SJCRH30 (cell line): ENCODE measurements around the gene ARID5B. TPM values are rescaled to one million over a fixed set of nuclear protein-coding genes. Genes with fewer than 3 reads are reported as not detected.
A peak's percentile ranks its signal among the peaks of the same experiment; 100 is the strongest.

Experiments used
- DNase-seq, 2 experiments: peaks; one replicate each; pipeline ENCODE4 v3.0.0-alpha.2; 2015 to 2020
- H3K27ac ChIP-seq: fragments of 250-450 bp; sonication (Bioruptor Pico); 2 replicates; pipeline ENCODE4 v1.5.1; 2020; ENCODE audit warnings: mild to moderate bottlenecking, moderate library complexity
- H3K27me3 ChIP-seq: fragments of 250-450 bp; sonication (Bioruptor Pico); 2 replicates; pipeline ENCODE4 v1.5.1; 2020; ENCODE audit warnings: mild to moderate bottlenecking, moderate library complexity
- H3K36me3 ChIP-seq: fragments of 250-450 bp; sonication (Bioruptor Pico); 2 replicates; pipeline ENCODE4 v1.5.1; 2020; ENCODE audit warnings: mild to moderate bottlenecking, moderate library complexity
- H3K4me1 ChIP-seq: fragments of 250-450 bp; sonication (Bioruptor Pico); 2 replicates; pipeline ENCODE4 v1.5.1; 2020; ENCODE audit warnings: mild to moderate bottlenecking, moderate library complexity
- H3K4me3 ChIP-seq: fragments of 250-450 bp; sonication (Bioruptor Pico); 2 replicates; pipeline ENCODE4 v1.5.1; 2020; ENCODE audit warnings: mild to moderate bottlenecking, moderate library complexity
- H3K9me3 ChIP-seq: fragments of 250-450 bp; sonication (Bioruptor Pico); replicated peaks from 2 replicates; pipeline ENCODE4 v1.5.1; 2020; ENCODE audit warnings: mild to moderate bottlenecking, moderate library complexity
- total RNA-seq: library from RNA; depleted of rRNA; stranded (reverse); fragments of >200 nt; shearing (Covaris generic); gene quantifications from 2 replicates; pipeline ENCODE4 v1.2.3, GENCODE V29; 2014

Gene ARID5B
- total RNA-seq, 1 experiment from 2014 or later, result 10.3 TPM

DNA sequence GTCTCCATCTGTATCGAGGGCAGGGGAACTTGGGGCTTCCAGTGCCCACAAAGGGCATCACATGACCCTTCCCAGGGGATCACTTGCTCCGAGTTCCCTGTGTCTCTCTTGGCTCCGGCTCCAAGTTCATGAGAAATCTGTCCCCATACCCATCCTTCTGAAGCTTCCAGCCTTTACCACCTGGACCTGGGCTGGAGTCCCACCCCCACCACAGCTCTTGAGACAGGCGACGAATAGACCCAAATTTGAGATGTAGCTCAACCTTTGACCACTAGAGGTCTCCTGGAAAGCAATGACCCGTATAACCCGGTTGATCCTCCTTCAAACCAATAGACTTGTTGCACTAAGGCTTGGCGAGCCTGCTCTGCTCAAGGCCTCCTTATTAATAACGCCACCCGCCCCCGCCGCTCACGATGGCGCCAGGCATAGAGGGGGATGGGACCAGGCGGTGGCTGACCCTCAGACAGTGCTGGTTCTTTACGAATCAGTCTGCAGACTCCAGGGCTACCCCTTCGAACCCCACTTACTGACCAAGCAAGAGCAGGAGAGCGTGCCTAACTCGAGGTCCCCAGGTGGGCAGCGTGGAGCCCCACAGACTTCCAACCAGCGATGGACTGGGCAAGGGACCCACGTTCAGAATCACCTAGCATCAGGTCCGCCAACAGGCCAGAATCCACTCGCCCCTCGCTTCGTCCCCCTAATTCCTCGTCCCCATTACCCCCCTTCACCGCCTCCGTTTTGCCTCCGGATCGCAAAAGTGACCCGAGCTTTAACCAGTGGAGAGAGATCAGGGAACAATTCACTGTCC, 4.4 kb upstream of the ARID5B start:
- DNase-seq, result peak; percentile 26 to 58
- peaks cover 8% of the 10 kb centered on the region; the same call in 1 of the 2 replicates for H3K4me1 ChIP-seq
- H3K27ac ChIP-seq, result no peak overlapping the region
- H3K36me3 ChIP-seq, result no peaks in the 10 kb centered on the region
- H3K9me3 ChIP-seq, result no peaks in the 10 kb centered on the region
- H3K4me3 ChIP-seq, result no peak overlapping the region
- H3K27me3 ChIP-seq, result no peaks in the 10 kb centered on the region

- H3K9me3 ChIP-seq, result no peaks in the 10 kb centered on the region
- H3K27me3 ChIP-seq, result no peaks in the 10 kb centered on the region
- no peak for DNase-seq
- H3K4me1 ChIP-seq, result peaks cover 8% of the 10 kb centered on the region; the same call in 1 of the 2 replicates
- H3K4me3 ChIP-seq, result no peak overlapping the region
- H3K36me3 ChIP-seq, result no peaks in the 10 kb centered on the region
- H3K27ac ChIP-seq, result no peak overlapping the region
Measured at GRCh38 chr10:61897671-61898434, 3.6 kb upstream of the ARID5B start.

DNA sequence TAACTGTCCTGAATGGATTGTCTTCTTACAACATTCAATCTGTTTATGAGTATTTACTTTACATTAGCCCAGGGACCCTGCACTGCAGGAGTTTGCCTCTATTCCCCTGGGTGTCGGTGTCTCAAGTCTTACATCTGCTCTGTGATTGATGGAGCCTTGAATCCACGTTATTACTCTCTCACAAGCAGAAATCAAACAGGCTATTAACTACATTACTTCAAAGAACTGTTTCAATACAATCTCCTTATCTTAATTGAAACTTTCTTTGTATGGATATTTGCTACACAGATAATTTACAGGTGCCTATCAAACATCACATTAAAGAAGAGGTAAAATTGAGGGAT, 3.1 kb upstream of the ARID5B start:
- Histone ChIP-seq H3K4me1 (peaks cover 8% of the 10 kb centered on the region; the same call in 1 of the 2 replicates), H3K9me3 (no peaks in the 10 kb centered on the region), H3K27me3 (no peaks in the 10 kb centered on the region), H3K27ac (no peak overlapping the region), H3K4me3 (no peak overlapping the region; the same call in 1 of the 2 replicates), H3K36me3 (no peaks in the 10 kb centered on the region)
- no peak for DNase-seq

DNA sequence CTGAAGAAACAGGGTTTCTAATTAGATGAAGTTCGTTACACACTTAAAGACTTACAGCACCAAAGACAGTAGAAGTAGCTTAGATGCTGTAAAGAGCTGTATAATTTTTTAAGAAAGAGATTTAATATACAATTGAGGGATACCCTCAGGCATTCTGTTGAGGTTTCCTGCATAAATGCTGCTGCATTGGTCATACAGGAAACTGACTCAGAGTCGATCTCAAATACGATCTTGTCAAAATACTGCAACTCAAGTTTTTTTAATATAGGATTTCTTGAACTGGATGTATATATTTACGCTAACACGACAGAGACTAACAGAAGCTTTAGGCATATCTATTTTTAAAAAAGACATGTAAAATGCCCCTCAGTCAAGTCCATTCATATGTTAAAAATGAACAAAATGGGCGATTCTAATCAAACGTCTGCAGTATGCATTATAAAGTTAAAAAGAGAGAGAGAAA, 2.4 kb upstream of the ARID5B start:
- Histone ChIP-seq H3K27me3 (no peaks in the 10 kb centered on the region), H3K27ac (peak overlapping the region; percentile 98), H3K9me3 (no peaks in the 10 kb centered on the region), H3K4me3 (peak overlapping the region; percentile 73), H3K4me1 (peaks cover 8% of the 10 kb centered on the region; the same call in 1 of the 2 replicates), H3K36me3 (no peaks in the 10 kb centered on the region)
- DNase-seq, result peak in 1 of 2 experiments; percentile 34

DNA sequence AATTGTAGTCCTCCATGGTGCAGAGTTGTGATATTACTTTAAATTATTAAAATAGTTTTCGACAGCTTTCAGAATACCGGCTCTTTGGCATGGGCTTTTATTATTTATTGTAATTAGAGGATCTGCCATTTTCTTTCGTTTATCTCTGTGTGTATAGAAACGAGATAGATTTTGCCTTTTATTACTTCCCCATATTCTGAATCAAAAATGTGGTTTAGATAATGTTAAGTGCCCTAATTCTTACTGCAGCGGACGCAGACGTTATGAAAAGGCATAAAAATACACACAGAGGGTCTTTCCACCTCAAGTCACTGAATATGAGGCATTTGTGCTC, 1.9 kb upstream of the ARID5B start:
- H3K27me3 ChIP-seq, result no peaks in the 10 kb centered on the region
- peak overlapping the region; percentile 73 for H3K4me3 ChIP-seq
- H3K9me3 ChIP-seq, result no peaks in the 10 kb centered on the region
- H3K27ac ChIP-seq, result peak overlapping the region; percentile 98
- DNase-seq, result no peak
- no peaks in the 10 kb centered on the region for H3K36me3 ChIP-seq
- H3K4me1 ChIP-seq, result peaks cover 8% of the 10 kb centered on the region; the same call in 1 of the 2 replicates

DNA sequence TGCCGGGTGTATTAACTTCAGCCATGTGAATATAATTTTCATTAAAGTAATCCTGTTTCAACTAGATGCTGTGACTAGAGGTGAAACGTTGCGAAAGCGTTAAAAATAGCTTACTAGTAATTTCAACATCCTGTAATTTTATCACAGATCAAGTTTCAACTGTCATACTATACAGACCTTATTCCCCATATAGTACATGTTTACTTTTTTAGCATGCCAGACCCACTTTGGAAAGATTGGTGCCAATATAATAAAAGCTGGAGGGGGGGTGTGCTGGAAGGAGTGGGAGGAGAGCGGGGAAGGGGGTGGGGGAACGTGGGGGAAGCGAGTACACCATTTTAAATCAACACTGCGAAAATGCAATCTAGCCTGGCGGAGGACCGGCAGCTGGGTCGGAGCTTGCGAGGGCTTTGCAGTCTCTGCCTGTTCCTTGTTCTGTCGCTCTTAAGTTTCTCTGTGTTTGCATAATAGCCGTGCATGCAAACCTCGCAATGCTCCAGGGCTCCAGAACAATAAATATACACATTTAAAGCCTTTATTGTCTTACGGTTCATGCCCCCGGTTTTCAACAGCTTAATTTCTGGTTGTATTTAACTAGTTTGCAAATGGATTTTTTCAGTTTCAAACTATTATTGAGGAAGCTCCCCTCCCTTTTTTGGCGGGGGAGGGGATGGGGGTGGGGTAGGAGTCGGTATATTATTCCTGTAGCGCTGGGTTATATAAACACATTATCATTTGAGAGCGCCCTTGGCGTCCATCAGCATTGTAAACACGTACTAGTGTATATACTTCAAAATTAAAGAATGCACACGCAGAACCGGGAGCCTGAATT, 1.3 kb upstream of the ARID5B start:
- peak overlapping the region; percentile 98 for H3K27ac ChIP-seq
- DNase-seq, result peak; percentile 80

GRCh38 chr10:61901829-61902444, 438 bp downstream of the ARID5B start:
- H3K4me3 ChIP-seq, result peak overlapping the region; percentile 73
- H3K4me1 ChIP-seq, result peaks cover 8% of the 10 kb centered on the region; the same call in 1 of the 2 replicates
- H3K36me3 ChIP-seq, result no peaks in the 10 kb centered on the region
- no peaks in the 10 kb centered on the region for H3K27me3 ChIP-seq
- peak overlapping the region; percentile 40 for H3K27ac ChIP-seq
- H3K9me3 ChIP-seq, result no peaks in the 10 kb centered on the region
- DNase-seq, result peak; percentile 37 to 58

More for the DNA sequence above, 1.3 kb upstream of the ARID5B start:
- H3K4me3 ChIP-seq, result peak overlapping the region; percentile 73
- H3K36me3 ChIP-seq, result no peaks in the 10 kb centered on the region
- H3K9me3 ChIP-seq, result no peaks in the 10 kb centered on the region
- H3K27me3 ChIP-seq, result no peaks in the 10 kb centered on the region
- peaks cover 8% of the 10 kb centered on the region; the same call in 1 of the 2 replicates for H3K4me1 ChIP-seq

DNA sequence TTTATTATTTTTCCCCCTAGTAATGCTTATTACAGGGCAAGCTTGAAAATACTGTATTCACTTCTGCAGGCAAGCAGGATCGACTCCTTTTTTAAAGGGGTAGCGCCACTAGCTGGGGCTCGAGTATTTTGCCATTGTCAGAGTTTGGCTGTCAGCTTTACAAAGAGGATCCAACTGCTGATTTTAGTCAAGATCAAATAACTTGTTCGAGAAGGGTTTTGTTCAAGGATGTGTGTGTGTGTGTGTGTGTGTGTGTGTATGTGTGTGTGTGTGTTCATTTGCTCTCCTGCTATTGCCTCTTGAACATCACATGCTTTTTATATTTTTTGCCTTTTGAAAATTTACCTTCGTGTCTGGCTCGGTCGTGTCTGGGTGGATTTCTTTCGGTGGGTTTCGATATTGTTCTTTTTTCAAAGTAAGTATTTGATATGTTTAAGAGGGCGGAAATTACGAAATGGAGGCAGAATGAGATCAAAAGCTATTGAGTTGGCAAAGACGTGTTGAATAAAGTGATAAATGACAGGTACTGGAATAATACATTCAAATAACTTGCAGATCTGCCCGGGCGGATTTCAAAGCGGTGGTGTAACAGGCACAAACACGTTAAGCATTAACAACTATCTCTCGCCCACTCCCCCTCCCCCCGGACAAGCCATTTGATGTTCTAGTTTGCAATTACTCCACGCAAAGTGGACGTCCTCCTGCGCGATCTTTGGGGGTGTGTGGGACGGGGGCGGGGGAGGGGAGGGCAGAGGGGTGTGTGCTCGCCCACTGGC, 1.1 kb downstream of the ARID5B start:
- no peaks in the 10 kb centered on the region for H3K27me3 ChIP-seq
- peak overlapping the region; percentile 40 for H3K27ac ChIP-seq
- peaks cover 8% of the 10 kb centered on the region; the same call in 1 of the 2 replicates for H3K4me1 ChIP-seq
- no peaks in the 10 kb centered on the region for H3K36me3 ChIP-seq
- H3K9me3 ChIP-seq, result no peaks in the 10 kb centered on the region
- H3K4me3 ChIP-seq, result peak overlapping the region; percentile 73
- peak; percentile 47 to 71 for DNase-seq

DNA sequence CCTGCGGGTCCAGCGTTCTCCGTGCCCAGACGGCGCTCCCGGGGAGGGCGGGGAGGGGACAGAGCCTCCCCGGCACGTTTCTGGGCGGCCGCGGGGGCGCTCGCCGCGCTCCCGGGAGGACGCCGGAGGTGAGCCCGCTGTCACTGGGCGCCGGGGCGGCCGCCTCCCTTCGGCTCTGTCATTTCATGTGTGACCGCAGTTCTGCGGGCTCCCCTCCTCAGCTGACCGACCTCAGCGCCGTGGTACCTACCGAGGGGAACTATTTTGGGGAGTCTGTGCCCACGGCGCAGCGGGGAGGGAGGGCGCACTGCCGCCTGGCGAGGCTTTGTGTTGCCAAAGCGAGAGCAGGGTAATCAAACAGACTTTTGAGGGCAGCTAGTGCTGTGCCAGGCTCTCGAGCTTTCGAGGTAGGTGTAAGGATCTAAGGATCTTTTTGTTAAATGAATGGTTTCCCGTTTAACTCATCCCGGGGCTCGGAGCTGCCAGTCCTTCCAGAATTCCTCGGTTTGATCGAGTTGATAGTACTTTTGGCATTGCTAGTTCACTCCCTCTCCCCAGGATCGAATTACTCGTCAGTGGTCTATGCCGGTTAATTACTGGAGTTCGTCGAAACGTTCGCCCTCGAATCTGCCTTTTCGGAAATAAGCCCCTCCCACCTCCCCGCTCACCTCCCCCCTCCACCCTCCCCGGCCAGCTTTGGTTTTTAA, 1.9 kb downstream of the ARID5B start:
- Histone ChIP-seq H3K4me3 (peak overlapping the region; percentile 73), H3K9me3 (no peaks in the 10 kb centered on the region), H3K27me3 (no peaks in the 10 kb centered on the region), H3K27ac (peak overlapping the region; percentile 73), H3K36me3 (no peaks in the 10 kb centered on the region; the same call in 1 of the 2 replicates), H3K4me1 (peaks cover 7% of the 10 kb centered on the region; the same call in 1 of the 2 replicates)
- DNase-seq, result peak; percentile 56 to 71

DNA sequence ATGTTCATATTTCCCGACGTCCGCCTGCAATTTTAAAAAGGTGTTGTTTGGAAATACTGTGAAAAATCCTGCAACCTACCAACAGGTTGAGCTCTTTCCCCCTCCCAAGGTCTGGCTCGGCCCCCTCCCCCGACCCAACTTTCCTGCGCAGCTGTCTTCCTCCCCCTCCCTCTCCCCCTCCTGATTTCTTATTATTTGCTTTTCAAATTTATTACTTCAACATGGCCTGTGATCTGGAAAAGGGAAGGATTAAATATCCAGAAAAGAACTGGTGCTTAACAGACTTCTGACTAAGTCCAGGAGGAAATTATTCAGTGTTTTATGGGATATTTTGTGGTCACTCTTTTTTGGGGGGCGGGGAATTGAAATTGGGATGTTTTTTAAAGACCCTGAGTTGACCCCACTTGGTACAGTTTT, 2.4 kb downstream of the ARID5B start:
- peak overlapping the region; percentile 73 for H3K4me3 ChIP-seq
- H3K4me1 ChIP-seq, result peaks cover 1% of the 10 kb centered on the region; the same call in 1 of the 2 replicates
- peak overlapping the region; percentile 73; the same call in 1 of the 2 replicates for H3K27ac ChIP-seq
- DNase-seq, result no peak
- H3K36me3 ChIP-seq, result no peaks in the 10 kb centered on the region; the same call in 1 of the 2 replicates
- H3K27me3 ChIP-seq, result no peaks in the 10 kb centered on the region
- H3K9me3 ChIP-seq, result no peaks in the 10 kb centered on the region

DNA sequence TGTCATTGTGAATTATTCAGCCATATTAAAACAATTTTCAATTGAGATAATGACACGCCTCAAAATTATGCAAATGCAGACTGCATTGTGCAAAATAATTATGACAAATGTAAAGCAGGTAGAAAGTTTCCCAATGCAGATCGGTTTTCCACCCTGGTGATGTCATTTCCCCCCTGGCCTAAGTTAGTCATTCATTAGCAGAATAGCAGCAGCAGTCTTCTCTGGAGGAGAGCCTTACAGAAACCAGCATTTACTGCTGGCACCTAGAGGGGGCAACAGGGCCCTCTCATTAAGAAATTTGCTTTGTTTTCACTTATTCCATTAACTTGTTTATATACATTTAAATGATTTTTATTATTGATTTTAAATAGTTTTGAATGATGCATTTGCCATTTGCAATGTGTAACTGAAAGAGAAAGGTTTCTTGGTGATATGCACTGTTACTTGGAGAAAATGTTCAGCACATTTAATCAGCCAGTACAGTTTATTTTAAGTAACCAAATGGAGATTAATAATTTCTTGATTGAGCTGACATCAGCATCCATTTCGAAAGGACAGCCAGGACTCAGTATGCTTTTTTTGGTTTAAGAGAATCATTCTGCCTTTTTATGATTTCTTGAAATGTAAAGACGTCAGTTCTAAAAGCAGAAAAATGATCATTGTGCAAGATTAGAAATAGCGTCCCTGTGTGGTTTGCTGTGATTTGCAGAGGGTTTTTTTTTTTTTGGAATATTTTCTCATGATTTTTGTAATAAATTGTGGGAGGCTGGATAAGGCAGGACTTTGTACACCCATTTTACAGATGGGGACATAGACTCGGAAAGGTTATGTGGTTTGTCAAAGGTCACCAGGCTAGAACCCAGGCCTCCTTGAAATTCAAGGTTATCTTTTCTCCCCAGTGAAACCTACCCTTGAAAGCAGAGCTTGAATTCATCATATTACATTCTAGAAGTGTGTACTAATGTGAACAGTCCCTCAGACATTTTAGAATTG, 3.5 kb downstream of the ARID5B start:
- Histone ChIP-seq H3K9me3 (no peaks in the 10 kb centered on the region), H3K27ac (peak overlapping the region; percentile 73; the same call in 1 of the 2 replicates), H3K4me3 (peak overlapping the region; percentile 73), H3K27me3 (no peaks in the 10 kb centered on the region), H3K4me1 (no peaks in the 10 kb centered on the region), H3K36me3 (no peaks in the 10 kb centered on the region; the same call in 1 of the 2 replicates)
- DNase-seq, result peak; percentile 51 to 72
